ENCODE data around the gene VCX2. TPM values are rescaled to one million over a fixed set of nuclear protein-coding genes. Genes with fewer than 3 reads are reported as not detected.
A peak's percentile ranks its signal among the peaks of the same experiment; 100 is the strongest.
"Not testable (repeated sequence)": the region's sequence is repeated elsewhere in the genome, so short reads cannot be mapped to it uniquely, and the experiment has no call there.

VCX2 gene
- total and polyA plus RNA-seq, 12 donors: not detected

GRCh38 chrX:8189096-8189830 lies 18.2 kb upstream of the VCX2 start:
- ATAC-seq: no peak

GRCh38 chrX:8183346-8183745 lies 12.3 kb upstream of the VCX2 start:
- Histone ChIP-seq H3K36me3 (no peaks in the 10 kb centered on the region), H3K27ac (no peak overlapping the region), H3K27me3 (no peaks in the 10 kb centered on the region), H3K4me3 (no peak overlapping the region), H3K9me3 (no peaks in the 10 kb centered on the region), H3K4me1 (no peaks in the 10 kb centered on the region)
- DNase-seq (no peak), ATAC-seq (no peak)
- WGBS, 2 donors: 76 to 77% methylated on average over 1 of the region's 1 CpG
- no peak for TF ChIP-seq CTCF (IDR thresholded peaks at IDR 0.05)
- intact Hi-C loops (cut with DNase I): loop anchor here in 1 of 10 donors (10.0 kb wide), 1 partner anchor 551 kb away; the partner anchor contains the start of gene ANOS1

More at GRCh38 chrX:8189096-8189830, 18.2 kb upstream of the VCX2 start:
- no peak for TF ChIP-seq CTCF (IDR thresholded peaks at IDR 0.05)
- WGBS, 2 donors: 87 to 90% methylated on average over 6 of the region's 6 CpGs
- Histone ChIP-seq H3K27me3 (no peaks in the 10 kb centered on the region), H3K4me1 (no peaks in the 10 kb centered on the region), H3K9me3 (no peaks in the 10 kb centered on the region), H3K27ac (no peak overlapping the region), H3K36me3 (no peaks in the 10 kb centered on the region), H3K4me3 (no peak overlapping the region)
- intact Hi-C loops (cut with DNase I): loop anchor here in 1 of 10 donors (10.0 kb wide), 1 partner anchor 546 kb away; the partner anchor contains the start of gene ANOS1
- DNase-seq: no peak

- Histone ChIP-seq H3K4me1 (no peaks in the 10 kb centered on the region), H3K27me3 (no peaks in the 10 kb centered on the region), H3K36me3 (no peaks in the 10 kb centered on the region), H3K4me3 (no peak overlapping the region), H3K27ac (no peak overlapping the region), H3K9me3 (peaks cover 0 to 2% (median 0%) of the 10 kb centered on the region in 11 donors)
- no peak for ATAC-seq
- WGBS, 2 donors: 37 to 38% methylated on average over 1 of the region's 1 CpG
- intact Hi-C loops (cut with DNase I): loop anchor here in 2 of 10 donors (10.0 kb wide), 1 partner anchor 555 kb away; the partner anchor contains the start of gene ANOS1 (in 2 of the 2)
- peak in 6 of 9 donors; percentile 12 to 37 (median 34) for TF ChIP-seq CTCF (IDR thresholded peaks at IDR 0.05)
- DNase-seq: no peak
Observed at GRCh38 chrX:8179656-8180055, 8.6 kb upstream of the VCX2 start.

- H3K4me3 ChIP-seq; intact Hi-C loops (cut with DNase I); H3K27ac ChIP-seq; H3K4me1 ChIP-seq; ATAC-seq; H3K36me3 ChIP-seq; H3K27me3 ChIP-seq; DNase-seq: not testable (repeated sequence)
- 32 to 35% methylated on average over 7 of the region's 7 CpGs for WGBS, 2 donors
- peaks cover 0 to 30% (median 0%) of the 10 kb centered on the region in 11 donors for H3K9me3 ChIP-seq
Observed at GRCh38 chrX:8154011-8154410, 17.1 kb downstream of the VCX2 start.

- no peak overlapping the region for H3K4me3 ChIP-seq
- no peaks in the 10 kb centered on the region for H3K4me1 ChIP-seq
- WGBS, 2 donors: 58 to 61% methylated on average over 4 of the region's 4 CpGs
- DNase-seq: no peak
- H3K27me3 ChIP-seq: no peaks in the 10 kb centered on the region
- H3K36me3 ChIP-seq: no peaks in the 10 kb centered on the region
- ATAC-seq: no peak
- H3K27ac ChIP-seq: no peak overlapping the region
- H3K9me3 ChIP-seq: peaks cover 0 to 23% (median 0%) of the 10 kb centered on the region in 11 donors
- TF ChIP-seq CTCF (IDR thresholded peaks at IDR 0.05): no peak
- intact Hi-C loops (cut with DNase I): no loop called here
Observed at GRCh38 chrX:8147226-8147625, 23.8 kb downstream of the VCX2 start.

All from heart right ventricle (tissue), 16 donors.